DLD1 (cell line): ENCODE results near the gene TPT1.
"Not testable (repeated sequence)": the region's sequence is repeated elsewhere in the genome, so short reads cannot be mapped to it uniquely, and the experiment has no call there.

Source experiments
- in situ Hi-C: cut with HindIII; loops from 2 replicates; pipeline ENCODE4 v1.10.0; 2017; ENCODE audit warnings: low sequenced_read_pairs

TPT1 gene

GRCh38 chr13:45341034-45341798 lies at the start of gene TPT1:
TSS of gene TPT1 (minus strand) at chr13:45341183. CDS start at chr13:45341069, 114 bp downstream.
- in situ Hi-C loops: no loop called here

- in situ Hi-C loops: loop anchor here (10.0 kb wide), 1 partner anchor 74 kb away; the partner anchor contains the start of gene COG3
These were observed 49.4 kb upstream of the TPT1 start for GRCh38 chr13:45390348-45390747.

- in situ Hi-C loops: no loop called here
These were observed 47.7 kb upstream of the TPT1 start for GRCh38 chr13:45388664-45389063.

GRCh38 chr13:45386892-45387575 lies 46.1 kb upstream of the TPT1 start:
- in situ Hi-C loops: not testable (repeated sequence)

GRCh38 chr13:45385907-45386553 lies 45.0 kb upstream of the TPT1 start:
- in situ Hi-C loops: no loop called here

- in situ Hi-C loops: no loop called here
These were observed 44.3 kb upstream of the TPT1 start for GRCh38 chr13:45385320-45385719.

- in situ Hi-C loops: no loop called here
These were observed 43.6 kb upstream of the TPT1 start for GRCh38 chr13:45384474-45385174.

GRCh38 chr13:45382739-45383138 lies 41.8 kb upstream of the TPT1 start:
- in situ Hi-C loops: not testable (repeated sequence)

GRCh38 chr13:45381196-45381595 lies 40.2 kb upstream of the TPT1 start:
- in situ Hi-C loops: no loop called here

GRCh38 chr13:45380708-45381107 lies 39.7 kb upstream of the TPT1 start:
- in situ Hi-C loops: not testable (repeated sequence)

- in situ Hi-C loops: not testable (repeated sequence)
These were observed 38.5 kb upstream of the TPT1 start for GRCh38 chr13:45379516-45379915.

- in situ Hi-C loops: not testable (repeated sequence)
These were observed 37.8 kb upstream of the TPT1 start for GRCh38 chr13:45378786-45379185.

- in situ Hi-C loops: not testable (repeated sequence)
These were observed 36.3 kb upstream of the TPT1 start for GRCh38 chr13:45377314-45377713.

GRCh38 chr13:45376651-45377050 lies 35.7 kb upstream of the TPT1 start:
- in situ Hi-C loops: not testable (repeated sequence)

GRCh38 chr13:45374917-45375316 lies 33.9 kb upstream of the TPT1 start:
- in situ Hi-C loops: no loop called here

- in situ Hi-C loops: no loop called here
These were observed 32.2 kb upstream of the TPT1 start for GRCh38 chr13:45373162-45373547.

GRCh38 chr13:45372189-45373161 lies 31.5 kb upstream of the TPT1 start:
- in situ Hi-C loops: no loop called here

- in situ Hi-C loops: no loop called here
These were observed 30.0 kb upstream of the TPT1 start for GRCh38 chr13:45370922-45371406.

- in situ Hi-C loops: no loop called here
These were observed 28.1 kb upstream of the TPT1 start for GRCh38 chr13:45369116-45369515.

- in situ Hi-C loops: no loop called here
These were observed 27.6 kb upstream of the TPT1 start for GRCh38 chr13:45368571-45368970.
